Calu3 (cell line): ENCODE measurements around the gene CAP1. TPM values are rescaled to one million over a fixed set of nuclear protein-coding genes. Genes with fewer than 3 reads are reported as not detected.

Experiments
- BruUV-seq: library from RNA; stranded (reverse); fragments of 400-500 nt; replicated peaks from 2 replicates; lab custom pipeline; 2021; lab: Mats Ljungman, UMichigan
- CTCF ChIA-PET: fragments of 300-600 bp; sonication (Branson Sonifier 250); formaldehyde crosslinking; loops from one replicate; lab custom pipeline; 2022; ENCODE audit warnings: antibody characterized with exemption; lab: Charles Lee
- DNase-seq: peaks from one replicate; pipeline ENCODE4 v3.0.0; 2022
- H3K27ac Mint-ChIP-seq: one replicate; pipeline ENCODE4 v1.8.0; 2022; ENCODE audit warnings: mixed read lengths; ENCODE audit not compliant: unreplicated experiment
- H3K27me3 Mint-ChIP-seq: one replicate; pipeline ENCODE4 v1.8.0; 2022; ENCODE audit warnings: mixed read lengths; ENCODE audit not compliant: unreplicated experiment
- H3K36me3 Mint-ChIP-seq: one replicate; pipeline ENCODE4 v1.8.0; 2022; ENCODE audit warnings: mild to moderate bottlenecking, moderate library complexity, mixed read lengths; ENCODE audit not compliant: insufficient read depth, unreplicated experiment
- H3K4me1 Mint-ChIP-seq: one replicate; pipeline ENCODE4 v1.8.0; 2022; ENCODE audit warnings: mild to moderate bottlenecking, low read depth, mixed read lengths; ENCODE audit not compliant: unreplicated experiment
- H3K4me3 Mint-ChIP-seq: one replicate; pipeline ENCODE4 v1.8.0; 2022; ENCODE audit warnings: mild to moderate bottlenecking, low read depth, moderate library complexity, mixed read lengths; ENCODE audit not compliant: unreplicated experiment
- H3K9me3 Mint-ChIP-seq: one replicate; pipeline ENCODE4 v1.8.0; 2022; ENCODE audit warnings: low read depth, mixed read lengths; ENCODE audit not compliant: unreplicated experiment
- intact Hi-C: fragments of 100-400 bp; cut with micrococcal nuclease; formaldehyde crosslinking; loops from one replicate; pipeline ENCODE4 v1.10.0; 2022; ENCODE audit not compliant: unreplicated experiment
- total RNA-seq: library from RNA; stranded (reverse); gene quantifications from 2 replicates; pipeline ENCODE4 v1.2.3, GENCODE V29; 2022
- TF ChIP-seq, protein P1 (sequence below): fragments of 200-600 bp; IDR thresholded peaks from one replicate; pipeline ENCODE4 v1.8.0; 2022; ENCODE audit warnings: antibody characterized with exemption; ENCODE audit not compliant: unreplicated experiment

Gene CAP1
- total RNA-seq, 1 experiment from 2014 or later, result 307 TPM

DNA sequence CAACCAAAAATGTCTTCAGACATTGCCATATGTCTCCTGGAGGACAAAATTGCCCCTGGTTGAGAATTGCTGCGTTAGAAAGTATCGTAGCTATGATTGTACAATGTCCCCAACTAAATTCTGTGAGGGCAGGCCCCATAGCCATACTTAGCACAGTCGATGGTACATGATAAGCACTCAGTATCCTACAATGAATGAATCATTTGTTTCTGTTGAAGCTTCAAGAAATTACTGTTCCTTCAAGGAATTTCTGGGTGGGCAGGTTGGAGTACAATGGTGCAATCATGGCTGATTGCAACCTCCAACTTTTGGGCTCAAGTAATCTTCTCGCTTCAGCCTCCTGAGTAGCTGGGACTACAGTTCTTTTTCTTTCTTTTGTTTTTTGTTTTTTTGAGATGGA is 4.7 kb downstream of the CAP1 start:
- no TSS peak for BruUV-seq
- Mint-ChIP-seq H3K4me1 (peaks cover 20% of the 10 kb centered on the region), H3K9me3 (no peaks in the 10 kb centered on the region), H3K4me3 (no peak overlapping the region), H3K36me3 (peaks cover 54% of the 10 kb centered on the region), H3K27me3 (no peaks in the 10 kb centered on the region), H3K27ac (no peak overlapping the region)
- CTCF ChIA-PET, result interaction anchor here (0.7 kb wide), 1 partner anchor 27 kb away, joined by 4 read pairs; no protein-coding TSS in a partner anchor
- intact Hi-C loops, result no loop called here
- DNase-seq, result no peak
- TF ChIP-seq, protein P1, sequence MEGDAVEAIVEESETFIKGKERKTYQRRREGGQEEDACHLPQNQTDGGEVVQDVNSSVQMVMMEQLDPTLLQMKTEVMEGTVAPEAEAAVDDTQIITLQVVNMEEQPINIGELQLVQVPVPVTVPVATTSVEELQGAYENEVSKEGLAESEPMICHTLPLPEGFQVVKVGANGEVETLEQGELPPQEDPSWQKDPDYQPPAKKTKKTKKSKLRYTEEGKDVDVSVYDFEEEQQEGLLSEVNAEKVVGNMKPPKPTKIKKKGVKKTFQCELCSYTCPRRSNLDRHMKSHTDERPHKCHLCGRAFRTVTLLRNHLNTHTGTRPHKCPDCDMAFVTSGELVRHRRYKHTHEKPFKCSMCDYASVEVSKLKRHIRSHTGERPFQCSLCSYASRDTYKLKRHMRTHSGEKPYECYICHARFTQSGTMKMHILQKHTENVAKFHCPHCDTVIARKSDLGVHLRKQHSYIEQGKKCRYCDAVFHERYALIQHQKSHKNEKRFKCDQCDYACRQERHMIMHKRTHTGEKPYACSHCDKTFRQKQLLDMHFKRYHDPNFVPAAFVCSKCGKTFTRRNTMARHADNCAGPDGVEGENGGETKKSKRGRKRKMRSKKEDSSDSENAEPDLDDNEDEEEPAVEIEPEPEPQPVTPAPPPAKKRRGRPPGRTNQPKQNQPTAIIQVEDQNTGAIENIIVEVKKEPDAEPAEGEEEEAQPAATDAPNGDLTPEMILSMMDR, result no peak

DNA sequence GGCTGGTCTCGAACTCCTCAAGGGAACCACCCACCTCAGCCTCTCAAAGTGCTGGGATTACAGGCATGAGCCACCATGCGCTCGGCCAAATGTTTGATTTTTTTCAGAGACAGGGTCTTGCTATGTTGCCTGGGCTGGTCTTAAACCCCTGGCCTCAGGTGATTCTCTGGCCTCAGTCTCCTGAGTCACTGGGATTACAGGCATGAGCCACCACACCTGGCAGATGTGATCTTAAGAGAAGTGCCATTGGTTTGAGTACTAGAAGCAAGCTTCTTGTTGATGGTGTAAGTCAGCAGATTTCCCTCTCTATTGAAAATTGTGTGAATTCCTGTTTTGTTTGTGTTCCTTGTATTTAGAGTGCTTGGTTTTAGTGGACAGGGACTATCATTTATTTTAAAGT is 5.2 kb downstream of the CAP1 start:
- Mint-ChIP-seq H3K4me3 (no peak overlapping the region), H3K27ac (no peak overlapping the region), H3K9me3 (no peaks in the 10 kb centered on the region), H3K4me1 (peaks cover 20% of the 10 kb centered on the region), H3K36me3 (peaks cover 51% of the 10 kb centered on the region), H3K27me3 (no peaks in the 10 kb centered on the region)
- intact Hi-C loops, result no loop called here
- no peak for DNase-seq
- BruUV-seq, result no TSS peak
- TF ChIP-seq, protein P1, result no peak
- CTCF ChIA-PET, result no interaction called here

DNA sequence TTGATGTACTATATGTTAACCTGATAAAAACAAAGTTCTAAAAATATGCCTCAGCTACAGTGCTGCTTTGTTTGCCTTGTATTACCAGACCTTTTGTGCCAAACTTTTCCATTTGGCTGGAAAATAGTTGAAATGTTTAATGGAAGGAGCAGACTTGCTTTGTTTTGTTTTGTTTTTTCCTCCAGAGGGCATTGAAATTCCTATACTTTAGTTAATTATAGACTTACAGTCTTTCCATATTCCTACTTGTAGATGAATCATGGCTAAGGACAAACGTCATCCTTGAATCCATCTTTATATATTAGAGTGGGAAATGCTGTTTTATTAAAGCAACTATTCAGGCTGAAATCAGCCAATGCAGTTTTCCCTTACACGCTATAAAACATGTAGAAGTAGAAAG is 6.7 kb downstream of the CAP1 start:
- CTCF ChIA-PET, result no interaction called here
- H3K27me3 Mint-ChIP-seq, result no peaks in the 10 kb centered on the region
- H3K4me1 Mint-ChIP-seq, result peaks cover 10% of the 10 kb centered on the region
- DNase-seq, result no peak
- intact Hi-C loops, result no loop called here
- no peaks in the 10 kb centered on the region for H3K9me3 Mint-ChIP-seq
- peaks cover 40% of the 10 kb centered on the region for H3K36me3 Mint-ChIP-seq
- H3K27ac Mint-ChIP-seq, result no peak overlapping the region
- TF ChIP-seq, protein P1, result no peak
- H3K4me3 Mint-ChIP-seq, result no peak overlapping the region
- no TSS peak for BruUV-seq

DNA sequence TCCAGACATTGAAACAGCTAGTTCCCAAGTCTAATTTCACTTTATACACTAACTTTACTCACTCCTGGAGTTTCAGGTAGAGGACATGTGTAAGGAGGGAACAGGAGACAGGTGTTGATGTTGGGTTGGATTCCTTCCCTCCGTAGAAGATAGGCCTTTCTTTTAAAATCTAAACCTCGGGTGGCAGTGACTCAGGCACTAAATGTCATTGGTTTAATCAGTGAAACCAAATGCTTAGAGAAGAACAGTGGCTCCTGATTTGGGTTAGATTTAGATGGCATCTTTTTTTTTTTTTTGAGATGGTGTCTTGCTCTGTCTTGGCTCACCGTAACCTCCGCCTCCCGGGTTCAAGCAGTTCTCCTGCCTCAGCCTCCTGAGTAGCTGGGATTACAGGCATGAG is 7.2 kb downstream of the CAP1 start:
- Mint-ChIP-seq H3K9me3 (no peaks in the 10 kb centered on the region), H3K27me3 (no peaks in the 10 kb centered on the region), H3K4me3 (no peak overlapping the region), H3K4me1 (peaks cover 5% of the 10 kb centered on the region), H3K36me3 (peaks cover 37% of the 10 kb centered on the region), H3K27ac (no peak overlapping the region)
- no peak for DNase-seq
- CTCF ChIA-PET, result no interaction called here
- TF ChIP-seq, protein P1, result no peak
- BruUV-seq, result no TSS peak
- intact Hi-C loops, result no loop called here
